ENCODE results near the gene PRKCZ.

PRKCZ gene

GRCh38 chr1:2166695-2167094 lies 116.5 kb downstream of the PRKCZ start:
- no peak overlapping the region for H3K9ac ChIP-seq
- no peak overlapping the region for H3K27ac ChIP-seq
- no peaks in the 10 kb centered on the region for H3K27me3 ChIP-seq (ENCODE audit: control insufficient read depth, insufficient read depth, low read length)
- H3K79me2 ChIP-seq, result no peaks in the 10 kb centered on the region
- H2AFZ ChIP-seq, result no peak overlapping the region
- no peaks in the 10 kb centered on the region for H3K36me3 ChIP-seq (ENCODE audit: control insufficient read depth, insufficient read depth, low read length)
- H3K4me2 ChIP-seq (ENCODE audit: low read length), result no peak overlapping the region
- no peaks in the 10 kb centered on the region for H3K9me3 ChIP-seq (ENCODE audit: control insufficient read depth, low read length)
- no peak for TF ChIP-seq CTCF (IDR thresholded peaks at IDR 0.05)
- H3K4me3 ChIP-seq (ENCODE audit: low read depth, low read length), result no peak overlapping the region
- no peaks in the 10 kb centered on the region for H3K4me1 ChIP-seq

- Histone ChIP-seq H3K79me2 (no peaks in the 10 kb centered on the region), H3K4me3 (ENCODE audit: low read depth, low read length) (no peak overlapping the region), H3K9ac (no peak overlapping the region), H3K27ac (no peak overlapping the region), H3K4me1 (no peaks in the 10 kb centered on the region), H3K9me3 (ENCODE audit: control insufficient read depth, low read length) (no peaks in the 10 kb centered on the region), H3K27me3 (ENCODE audit: control insufficient read depth, insufficient read depth, low read length) (no peaks in the 10 kb centered on the region), H3K4me2 (ENCODE audit: low read length) (no peak overlapping the region), H2AFZ (no peak overlapping the region), H3K36me3 (ENCODE audit: control insufficient read depth, insufficient read depth, low read length) (no peaks in the 10 kb centered on the region)
- no peak for TF ChIP-seq CTCF (IDR thresholded peaks at IDR 0.05)
These were observed 117.9 kb downstream of the PRKCZ start for GRCh38 chr1:2168090-2168489.

- no peaks in the 10 kb centered on the region for H3K9me3 ChIP-seq (ENCODE audit: control insufficient read depth, low read length)
- no peaks in the 10 kb centered on the region for H3K27me3 ChIP-seq (ENCODE audit: control insufficient read depth, insufficient read depth, low read length)
- no peak overlapping the region for H3K4me2 ChIP-seq (ENCODE audit: low read length)
- no peaks in the 10 kb centered on the region for H3K79me2 ChIP-seq
- H3K9ac ChIP-seq, result no peak overlapping the region
- TF ChIP-seq CTCF (IDR thresholded peaks at IDR 0.05), result no peak
- H2AFZ ChIP-seq, result no peak overlapping the region
- H3K4me3 ChIP-seq (ENCODE audit: low read depth, low read length), result no peak overlapping the region
- H3K4me1 ChIP-seq, result no peaks in the 10 kb centered on the region
- H3K27ac ChIP-seq, result no peak overlapping the region
- H3K36me3 ChIP-seq (ENCODE audit: control insufficient read depth, insufficient read depth, low read length), result no peaks in the 10 kb centered on the region
These were observed 118.3 kb downstream of the PRKCZ start for GRCh38 chr1:2168535-2168934.

GRCh38 chr1:2169200-2169836 lies 119.1 kb downstream of the PRKCZ start:
- no peaks in the 10 kb centered on the region for H3K4me1 ChIP-seq
- no peak overlapping the region for H3K4me2 ChIP-seq (ENCODE audit: low read length)
- no peaks in the 10 kb centered on the region for H3K27me3 ChIP-seq (ENCODE audit: control insufficient read depth, insufficient read depth, low read length)
- TF ChIP-seq CTCF (IDR thresholded peaks at IDR 0.05), result no peak
- H3K36me3 ChIP-seq (ENCODE audit: control insufficient read depth, insufficient read depth, low read length), result no peaks in the 10 kb centered on the region
- H3K4me3 ChIP-seq (ENCODE audit: low read depth, low read length), result no peak overlapping the region
- H3K27ac ChIP-seq, result no peak overlapping the region
- H2AFZ ChIP-seq, result no peak overlapping the region
- no peaks in the 10 kb centered on the region for H3K79me2 ChIP-seq
- no peaks in the 10 kb centered on the region for H3K9me3 ChIP-seq (ENCODE audit: control insufficient read depth, low read length)
- H3K9ac ChIP-seq, result no peak overlapping the region

GRCh38 chr1:2170211-2170610 lies 120.0 kb downstream of the PRKCZ start:
- no peaks in the 10 kb centered on the region for H3K4me1 ChIP-seq
- H3K4me2 ChIP-seq (ENCODE audit: low read length), result no peak overlapping the region
- no peak overlapping the region for H3K27ac ChIP-seq
- no peak overlapping the region for H3K4me3 ChIP-seq (ENCODE audit: low read depth, low read length)
- H3K9ac ChIP-seq, result no peak overlapping the region
- no peaks in the 10 kb centered on the region for H3K27me3 ChIP-seq (ENCODE audit: control insufficient read depth, insufficient read depth, low read length)
- no peak for TF ChIP-seq CTCF (IDR thresholded peaks at IDR 0.05)
- H2AFZ ChIP-seq, result no peak overlapping the region
- no peaks in the 10 kb centered on the region for H3K9me3 ChIP-seq (ENCODE audit: control insufficient read depth, low read length)
- no peaks in the 10 kb centered on the region for H3K79me2 ChIP-seq
- no peaks in the 10 kb centered on the region for H3K36me3 ChIP-seq (ENCODE audit: control insufficient read depth, insufficient read depth, low read length)

Measured in parathyroid adenoma (tissue), 2 donors.